GM12878 (cell line): ENCODE data around the gene LRRC2. TPM values are rescaled to one million over a fixed set of nuclear protein-coding genes. Genes with fewer than 3 reads are reported as not detected.
A peak's percentile ranks its signal among the peaks of the same experiment; 100 is the strongest.
"Not testable (repeated sequence)": the region's sequence is repeated elsewhere in the genome, so short reads cannot be mapped to it uniquely, and the experiment has no call there.

Experiments used
- ATAC-seq: fragments of 200-7000 bp; cut with Tn5 transposase; 3 replicates; pipeline ENCODE4 v1.9.1; 2020; ENCODE audit warnings: mild to moderate bottlenecking, moderate library complexity
- BruUV-seq: library from RNA; stranded (reverse); fragments of 400-500 nt; replicated peaks from 2 replicates; lab custom pipeline; 2021; lab: Mats Ljungman, UMichigan
- CTCF ChIA-PET: fragments of 300-600 bp; sonication (Branson Sonifier 250); formaldehyde crosslinking; extraction: SDS; loops from one replicate; lab custom pipeline; 2021; ENCODE audit warnings: inconsistent platforms; lab: Yijun Ruan, JAX
- POLR2A ChIA-PET: fragments of 350-600 bp; formaldehyde crosslinking; extraction: SDS; loops from one replicate; lab custom pipeline; 2021; ENCODE audit warnings: inconsistent platforms; lab: Charles Lee
- RAD21 ChIA-PET: fragments of 300-600 bp; sonication (Branson Sonifier 250); formaldehyde crosslinking; loops from one replicate; lab custom pipeline; 2023; ENCODE audit warnings: antibody characterized with exemption; ENCODE audit not compliant: unreplicated experiment; lab: Charles Lee
- SMC1A ChIA-PET: fragments of 300-600 bp; sonication (Branson Sonifier 250); formaldehyde crosslinking; loops from one replicate; lab custom pipeline; 2023; ENCODE audit not compliant: unreplicated experiment, uncharacterized antibody; lab: Charles Lee
- DNase-seq: peaks from one replicate; pipeline ENCODE4 v3.0.0-alpha.2; 2011; ENCODE audit warnings: low read depth, low spot score
- FAIRE-seq: peaks from 3 replicates; lab custom pipeline; 2011; peaks lifted over from hg19 to GRCh38; lab: Jason Lieb, UNC
- H2AFZ ChIP-seq: 2 replicates; pipeline ENCODE4 v1.6.0; 2011; ENCODE audit warnings: low read depth, low read length, control low read depth; ENCODE audit not compliant: control insufficient read depth
- H3K27ac ChIP-seq: 2 replicates; pipeline ENCODE4 v1.5.1; 2011; ENCODE audit warnings: control low read depth; ENCODE audit not compliant: control insufficient read depth, insufficient read depth
- H3K27me3 ChIP-seq, 2 experiments: replicated peaks in 1 of 2; 2 replicates each; pipeline versions ENCODE4 v1.6.0 to v1.6.1; 2011; ENCODE audit warnings: low read length in 1 of 2; ENCODE audit not compliant: control insufficient read depth in 2 of 2, insufficient read depth in 2 of 2
- H3K36me3 ChIP-seq, 2 experiments: 2 replicates each; pipeline ENCODE4 v1.5.1; 2011; ENCODE audit warnings: low read length in 1 of 2; ENCODE audit not compliant: control insufficient read depth in 2 of 2, insufficient read depth in 2 of 2
- H3K4me1 ChIP-seq: 2 replicates; pipeline ENCODE4 v1.6.1; 2011; ENCODE audit warnings: mild to moderate bottlenecking, low read length, moderate library complexity, mixed read lengths; ENCODE audit not compliant: control insufficient read depth, insufficient read depth
- H3K4me2 ChIP-seq: 2 replicates; pipeline ENCODE4 v1.6.0; 2011; ENCODE audit warnings: control low read depth; ENCODE audit not compliant: control insufficient read depth, insufficient read depth
- H3K4me3 ChIP-seq: fragments of 200-600 bp; sonication (generic); 2 replicates; pipeline ENCODE4 v1.5.1; 2016
- H3K79me2 ChIP-seq: 2 replicates; pipeline ENCODE4 v1.6.0; 2011; ENCODE audit warnings: low read length; ENCODE audit not compliant: control insufficient read depth, insufficient read depth
- H3K9ac ChIP-seq: 2 replicates; pipeline ENCODE4 v1.8.0; 2011; ENCODE audit warnings: low read length, control low read depth, mixed read lengths; ENCODE audit not compliant: control insufficient read depth, insufficient read depth
- H3K9me3 ChIP-seq: replicated peaks from 3 replicates; pipeline ENCODE4 v1.5.1; 2011; ENCODE audit warnings: mild to moderate bottlenecking, low read length; ENCODE audit not compliant: control insufficient read depth, insufficient read depth
- H4K20me1 ChIP-seq: 2 replicates; pipeline ENCODE4 v1.6.0; 2011; ENCODE audit not compliant: control insufficient read depth, insufficient read depth
- BHLHE40 ChIP-seq, 2 experiments: fragments of 450-650 bp in 1 of 2; IDR thresholded peaks; 2 replicates each; pipeline ENCODE4 v1.6.1; 2011 to 2017; ENCODE audit warnings: low read depth in 2 of 2, borderline replicate concordance in 1 of 2, improper control_type of control experiment in 1 of 2, low read length in 1 of 2, mild to moderate bottlenecking in 1 of 2
- DPF2 ChIP-seq: fragments of 450-650 bp; IDR thresholded peaks from 2 replicates; pipeline ENCODE4 v1.6.1; 2017; ENCODE audit warnings: mild to moderate bottlenecking
- ESRRA ChIP-seq: IDR thresholded peaks from 2 replicates; pipeline ENCODE4 v1.6.1; 2012; ENCODE audit warnings: mild to moderate bottlenecking, low read length, improper control_type of control experiment
- HDAC2 ChIP-seq: fragments of 200-600 bp; sonication (generic); IDR thresholded peaks from 2 replicates; pipeline ENCODE4 v1.6.1; 2017
- IRF4 ChIP-seq: IDR thresholded peaks from 2 replicates; pipeline ENCODE4 v1.6.1; 2011; ENCODE audit warnings: low read depth, low read length
- NFIC ChIP-seq: IDR thresholded peaks from 2 replicates; pipeline ENCODE4 v1.6.1; 2012; ENCODE audit warnings: low read depth, mild to moderate bottlenecking, inconsistent platforms, low read length, moderate library complexity
- NRF1 ChIP-seq: conservative IDR thresholded peaks from 2 replicates; pipeline ENCODE4 v1.6.1; 2011; ENCODE audit warnings: mild to moderate bottlenecking, low read depth, low read length, improper control_type of control experiment
- RAD51 ChIP-seq: fragments of 450-650 bp; IDR thresholded peaks from 2 replicates; pipeline ENCODE4 v1.6.1; 2016; ENCODE audit warnings: moderate library complexity, mild to moderate bottlenecking, inconsistent platforms
- RCOR1 ChIP-seq: conservative IDR thresholded peaks from 2 replicates; pipeline ENCODE4 v1.6.1; 2012; ENCODE audit warnings: low read depth, low read length, improper control_type of control experiment
- SIN3A ChIP-seq: IDR thresholded peaks from 2 replicates; pipeline ENCODE4 v1.6.1; 2012; ENCODE audit warnings: low read depth, low read length, improper control_type of control experiment
- YY1 ChIP-seq: IDR thresholded peaks from 2 replicates; pipeline ENCODE4 v1.6.1; 2011; ENCODE audit warnings: low read depth, mild to moderate bottlenecking, low read length
- WGBS: methylation state at CpG from one replicate; pipeline ENCODE4 v1.1.6; 2016; ENCODE audit warnings: low lambda C conversion rate; ENCODE audit not compliant: insufficient replicate concordance, insufficient coverage; ENCODE audit errors: missing lambda C conversion rate; 5-methylcytosine and 5-hydroxymethylcytosine counted together
- in situ Hi-C: fragments of 300-500 bp; cut with MboI; formaldehyde crosslinking; loops from 9 replicates; pipeline ENCODE4 v1.14.3; 2018; ENCODE audit warnings: mixed read lengths
- intact Hi-C: fragments of 100-400 bp; cut with micrococcal nuclease; formaldehyde crosslinking; loops from one replicate; pipeline ENCODE4 v1.14.2; 2022; ENCODE audit not compliant: unreplicated experiment
- polyA plus RNA-seq, 11 experiments: library from polyadenylated mRNA; depleted of rRNA in 4 of 11; unstranded in 6 of 11; stranded (reverse) in 5 of 11; fragments of >200 nt; fragmentation: Nextera tagmentation in 4 of 11; fragmentation: Illumina TruSeq in 1 of 11; extraction: Ambion mirVana in 4 of 11; extraction: Trizol in 1 of 11; gene quantifications; 1 replicate in 1 of 11; 2 replicates in 10 of 11; pipeline versions ENCODE4 v1.2.1 to v1.2.3, GENCODE V29; 2011 to 2016; ENCODE audit warnings: inconsistent platforms in 2 of 11, missing spikeins in 2 of 11, low read depth in 1 of 11
- total RNA-seq, 4 experiments: library from RNA; depleted of rRNA in 3 of 4; stranded (reverse); fragments of >200 nt in 3 of 4; fragmentation: Illumina TruSeq in 1 of 4; extraction: Trizol in 1 of 4; gene quantifications; 2 replicates each; pipeline versions ENCODE4 v1.2.1 to v1.2.3, GENCODE V29; 2013 to 2021
- TF ChIP-seq, protein P1 (sequence below): fragments of 450-650 bp; IDR thresholded peaks from 2 replicates; pipeline ENCODE4 v1.6.1; 2017; ENCODE audit warnings: low read depth, mild to moderate bottlenecking, moderate library complexity

Gene LRRC2
- total and polyA plus RNA-seq, 10 of the 15 experiments (the other 5 are each of a cell fraction or from before 2014, with no cell fraction given): not detected

DNA sequence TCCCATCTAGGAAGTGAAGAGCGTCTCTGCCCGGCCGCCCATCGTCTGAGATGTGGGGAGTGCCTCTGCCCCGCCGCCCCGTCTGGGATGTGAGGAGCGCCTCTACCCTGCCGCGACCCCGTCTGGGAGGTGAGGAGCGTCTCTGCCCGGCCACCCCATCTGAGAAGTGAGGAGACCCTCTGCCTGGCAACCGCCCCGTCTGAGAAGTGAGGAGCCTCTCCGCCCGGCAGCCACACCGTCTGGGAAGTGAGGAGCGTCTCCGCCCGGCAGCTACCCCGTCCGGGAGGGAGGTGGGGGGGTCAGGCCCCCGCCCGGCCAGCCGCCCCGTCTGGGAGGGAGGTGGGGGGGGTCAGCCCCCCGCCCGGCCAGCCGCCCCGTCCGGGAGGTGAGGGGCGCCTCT is 71.6 kb downstream of the LRRC2 start:
- H3K36me3 ChIP-seq, H3K9me3 ChIP-seq, H3K4me3 ChIP-seq, ATAC-seq, H4K20me1 ChIP-seq, CTCF ChIA-PET, H3K27me3 ChIP-seq, RAD21 ChIA-PET, BruUV-seq, in situ Hi-C loops, H3K4me1 ChIP-seq, H3K79me2 ChIP-seq, H3K27ac ChIP-seq, H3K4me2 ChIP-seq, H3K9ac ChIP-seq, H2AFZ ChIP-seq, FAIRE-seq, DNase-seq, intact Hi-C loops, SMC1A ChIA-PET, POLR2A ChIA-PET: not testable (repeated sequence)
- WGBS: 92% methylated on average over 19 of the region's 33 CpGs

DNA sequence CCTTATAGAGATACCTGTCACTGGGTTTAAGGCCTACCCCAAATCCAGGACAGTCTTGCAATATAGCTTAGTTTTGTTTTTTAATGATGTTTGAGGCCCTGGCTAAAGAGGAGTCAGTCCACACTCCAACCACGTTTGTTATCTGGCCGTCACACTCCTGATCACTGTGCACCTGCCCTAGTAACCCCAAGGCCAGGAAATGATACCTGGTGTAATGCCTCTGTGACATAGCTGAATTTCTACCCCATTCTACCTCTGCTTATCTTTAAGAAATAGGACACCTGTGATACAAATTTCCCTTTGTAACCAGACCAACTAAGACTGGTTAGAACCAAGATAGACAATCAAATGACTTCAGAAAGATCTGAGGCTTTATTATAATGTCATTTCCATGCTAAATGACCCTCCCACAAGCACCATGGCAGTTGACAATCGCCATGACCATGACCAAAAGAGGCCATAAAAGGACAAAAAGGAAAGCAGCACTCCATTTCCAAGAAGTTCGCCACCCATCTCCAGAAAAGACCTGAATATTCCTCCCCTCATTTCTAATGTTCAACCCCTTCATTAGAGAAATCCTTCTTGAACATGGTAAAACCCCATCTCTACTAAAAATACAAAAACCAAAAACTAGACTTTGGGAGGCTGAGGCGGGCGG is 73.1 kb downstream of the LRRC2 start:
- no TSS peak for BruUV-seq
- H3K4me2 ChIP-seq: no peak overlapping the region
- no peaks in the 10 kb centered on the region for H3K9me3 ChIP-seq
- no peak overlapping the region for H3K4me3 ChIP-seq
- peaks cover 5% of the 10 kb centered on the region for H3K4me1 ChIP-seq
- H4K20me1 ChIP-seq: no peaks in the 10 kb centered on the region
- ChIA-PET SMC1A (interaction anchor here (0.9 to 1.6 kb wide), 3 partner anchors 9 to 136 kb away, joined by 3 to 5 read pairs (median 3); no protein-coding TSS in a partner anchor), RAD21 (no interaction called here), CTCF (interaction anchor here (0.7 to 11.0 kb wide), 3 partner anchors 9 to 136 kb away, joined by 3 to 207 read pairs (median 8); no protein-coding TSS in a partner anchor), POLR2A (no interaction called here)
- FAIRE-seq (peak; percentile 18), DNase-seq (no peak), ATAC-seq (no peak)
- no peak overlapping the region for H3K9ac ChIP-seq
- intact Hi-C loops (no loop called here), in situ Hi-C loops (no loop called here)
- no peak overlapping the region for H2AFZ ChIP-seq
- no peaks in the 10 kb centered on the region for H3K36me3 ChIP-seq
- TF ChIP-seq, protein P1, sequence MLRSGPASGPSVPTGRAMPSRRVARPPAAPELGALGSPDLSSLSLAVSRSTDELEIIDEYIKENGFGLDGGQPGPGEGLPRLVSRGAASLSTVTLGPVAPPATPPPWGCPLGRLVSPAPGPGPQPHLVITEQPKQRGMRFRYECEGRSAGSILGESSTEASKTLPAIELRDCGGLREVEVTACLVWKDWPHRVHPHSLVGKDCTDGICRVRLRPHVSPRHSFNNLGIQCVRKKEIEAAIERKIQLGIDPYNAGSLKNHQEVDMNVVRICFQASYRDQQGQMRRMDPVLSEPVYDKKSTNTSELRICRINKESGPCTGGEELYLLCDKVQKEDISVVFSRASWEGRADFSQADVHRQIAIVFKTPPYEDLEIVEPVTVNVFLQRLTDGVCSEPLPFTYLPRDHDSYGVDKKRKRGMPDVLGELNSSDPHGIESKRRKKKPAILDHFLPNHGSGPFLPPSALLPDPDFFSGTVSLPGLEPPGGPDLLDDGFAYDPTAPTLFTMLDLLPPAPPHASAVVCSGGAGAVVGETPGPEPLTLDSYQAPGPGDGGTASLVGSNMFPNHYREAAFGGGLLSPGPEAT: no peak
- TF ChIP-seq YY1: no peak
- TF ChIP-seq BHLHE40 (IDR thresholded peaks at IDR 0.05; ENCODE audit: borderline replicate concordance in 1 of 2, low read depth in 2 of 2, low read length in 1 of 2): no peak
- no peak for TF ChIP-seq DPF2
- no peak for TF ChIP-seq RCOR1
- no peak for TF ChIP-seq NRF1
- TF ChIP-seq SIN3A: no peak
- TF ChIP-seq ESRRA: no peak
- TF ChIP-seq NFIC: no peak
- TF ChIP-seq HDAC2: no peak
- no peak for TF ChIP-seq RAD51
- TF ChIP-seq IRF4: no peak
- 68% methylated on average over 6 of the region's 6 CpGs for WGBS
- H3K27ac ChIP-seq: no peak overlapping the region
- no peaks in the 10 kb centered on the region for H3K79me2 ChIP-seq
- H3K27me3 ChIP-seq: no peaks in the 10 kb centered on the region
